AG09309 (cell line): Measurements from ENCODE around the gene CLDN3.

Experiments used
- DNase-seq: peaks from one replicate; pipeline ENCODE4 v3.0.0-alpha.2; 2010; ENCODE audit warnings: low read depth
- H3K4me3 ChIP-seq: 2 replicates; pipeline ENCODE4 v1.5.1; 2011; ENCODE audit warnings: mild to moderate bottlenecking, low read depth, low read length, moderate library complexity; ENCODE audit not compliant: control insufficient read depth
- CTCF ChIP-seq: IDR thresholded peaks from 2 replicates; pipeline ENCODE4 v1.5.1; 2011; ENCODE audit warnings: mild to moderate bottlenecking, low read depth, low read length, inconsistent platforms; ENCODE audit not compliant: insufficient read depth, control insufficient read depth; ENCODE audit errors: missing control alignments

CLDN3 gene

GRCh38 chr7:73769481-73770001 lies 529 bp downstream of the CLDN3 start:
- DNase-seq: no peak
- TF ChIP-seq CTCF: no peak
- H3K4me3 ChIP-seq: no peak overlapping the region

GRCh38 chr7:73768641-73769480 lies 1.2 kb downstream of the CLDN3 start:
- no peak for TF ChIP-seq CTCF
- DNase-seq: no peak
- no peak overlapping the region for H3K4me3 ChIP-seq

- DNase-seq: no peak
Observed at GRCh38 chr7:73766556-73767229, 3.4 kb downstream of the CLDN3 start.

GRCh38 chr7:73762659-73762999 lies 7.4 kb downstream of the CLDN3 start:
- no peak overlapping the region for H3K4me3 ChIP-seq
- TF ChIP-seq CTCF: no peak
- DNase-seq: no peak

More at GRCh38 chr7:73766556-73767229, 3.4 kb downstream of the CLDN3 start:
- no peak overlapping the region for H3K4me3 ChIP-seq
- TF ChIP-seq CTCF: no peak

- H3K4me3 ChIP-seq: no peak overlapping the region
- DNase-seq: no peak
Observed at GRCh38 chr7:73761854-73762658, 8.0 kb downstream of the CLDN3 start.

More at GRCh38 chr7:73761854-73762658, 8.0 kb downstream of the CLDN3 start:
- no peak for TF ChIP-seq CTCF
